Activated naive CD8-positive, alpha-beta T cell (primary cell): ENCODE measurements around the gene FAM20C.
"Not testable (repeated sequence)": the region's sequence is repeated elsewhere in the genome, so short reads cannot be mapped to it uniquely, and the experiment has no call there.

Experiments used
- H3K27ac Mint-ChIP-seq: one replicate; pipeline ENCODE4 v1.8.0; 2021; ENCODE audit warnings: mixed read lengths
- H3K27me3 Mint-ChIP-seq: one replicate; pipeline ENCODE4 v1.8.0; 2021; ENCODE audit warnings: mixed read lengths
- H3K36me3 Mint-ChIP-seq: one replicate; pipeline ENCODE4 v1.8.0; 2021; ENCODE audit warnings: mixed read lengths
- H3K4me1 Mint-ChIP-seq: one replicate; pipeline ENCODE4 v1.8.0; 2021; ENCODE audit warnings: low read depth, mixed read lengths
- H3K4me3 Mint-ChIP-seq: one replicate; pipeline ENCODE4 v1.8.0; 2021; ENCODE audit warnings: mild to moderate bottlenecking, mixed read lengths
- H3K9me3 Mint-ChIP-seq: one replicate; pipeline ENCODE4 v1.8.0; 2021; ENCODE audit warnings: low read depth, mixed read lengths

Gene FAM20C

GRCh38 chr7:261341-262250 is 69.2 kb downstream of the FAM20C start:
- H3K27ac Mint-ChIP-seq = no peak overlapping the region

DNA sequence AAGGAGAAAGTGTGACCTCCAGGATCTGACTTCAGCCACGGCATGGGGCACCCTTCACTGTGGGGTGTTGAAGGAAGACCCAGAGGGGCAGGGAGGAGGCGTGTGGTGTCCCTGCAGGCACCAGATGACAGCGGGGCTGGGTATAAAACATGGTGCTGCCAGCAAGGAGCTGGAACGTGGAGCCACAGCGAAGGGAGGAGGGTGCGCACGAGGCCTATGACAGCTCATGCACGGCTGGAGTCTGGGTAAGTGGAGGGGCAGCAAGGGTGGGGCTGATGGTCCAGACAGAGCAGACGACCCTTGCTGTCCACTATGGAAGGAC is 69.8 kb downstream of the FAM20C start:
- no peak overlapping the region for H3K4me3 Mint-ChIP-seq
- no peaks in the 10 kb centered on the region for H3K27me3 Mint-ChIP-seq

More at GRCh38 chr7:261341-262250, 69.2 kb downstream of the FAM20C start:
- no peaks in the 10 kb centered on the region for H3K9me3 Mint-ChIP-seq
- no peaks in the 10 kb centered on the region for H3K27me3 Mint-ChIP-seq
- no peaks in the 10 kb centered on the region for H3K4me1 Mint-ChIP-seq
- no peaks in the 10 kb centered on the region for H3K36me3 Mint-ChIP-seq
- no peak overlapping the region for H3K4me3 Mint-ChIP-seq

GRCh38 chr7:262631-263311 is 70.4 kb downstream of the FAM20C start:
- H3K36me3 Mint-ChIP-seq, H3K9me3 Mint-ChIP-seq, H3K27ac Mint-ChIP-seq, H3K4me1 Mint-ChIP-seq, H3K27me3 Mint-ChIP-seq, H3K4me3 Mint-ChIP-seq: not testable (repeated sequence)

More for the DNA sequence above, 69.8 kb downstream of the FAM20C start:
- Mint-ChIP-seq H3K36me3 (no peaks in the 10 kb centered on the region), H3K27ac (no peak overlapping the region), H3K4me1 (no peaks in the 10 kb centered on the region), H3K9me3 (no peaks in the 10 kb centered on the region)

GRCh38 chr7:263483-264351 is 71.3 kb downstream of the FAM20C start:
- H3K4me1 Mint-ChIP-seq, H3K27ac Mint-ChIP-seq, H3K36me3 Mint-ChIP-seq, H3K27me3 Mint-ChIP-seq, H3K9me3 Mint-ChIP-seq, H3K4me3 Mint-ChIP-seq: not testable (repeated sequence)

GRCh38 chr7:264541-265191 is 72.3 kb downstream of the FAM20C start:
- Mint-ChIP-seq H3K4me1 (no peaks in the 10 kb centered on the region), H3K27me3 (no peaks in the 10 kb centered on the region), H3K9me3 (no peaks in the 10 kb centered on the region), H3K36me3 (no peaks in the 10 kb centered on the region), H3K27ac (no peak overlapping the region), H3K4me3 (no peak overlapping the region)

GRCh38 chr7:265192-265997 is 73.0 kb downstream of the FAM20C start:
- Mint-ChIP-seq H3K4me1 (no peaks in the 10 kb centered on the region), H3K27me3 (no peaks in the 10 kb centered on the region), H3K4me3 (no peak overlapping the region), H3K27ac (no peak overlapping the region), H3K9me3 (no peaks in the 10 kb centered on the region), H3K36me3 (no peaks in the 10 kb centered on the region)

GRCh38 chr7:265998-266850 is 73.9 kb downstream of the FAM20C start:
- Mint-ChIP-seq H3K36me3 (no peaks in the 10 kb centered on the region), H3K9me3 (no peaks in the 10 kb centered on the region), H3K27ac (no peak overlapping the region), H3K27me3 (no peaks in the 10 kb centered on the region), H3K4me1 (no peaks in the 10 kb centered on the region), H3K4me3 (no peak overlapping the region)

- Mint-ChIP-seq H3K4me3 (no peak overlapping the region), H3K9me3 (no peaks in the 10 kb centered on the region), H3K4me1 (no peaks in the 10 kb centered on the region), H3K27ac (no peak overlapping the region), H3K27me3 (no peaks in the 10 kb centered on the region), H3K36me3 (no peaks in the 10 kb centered on the region)
These were observed 74.8 kb downstream of the FAM20C start for GRCh38 chr7:266851-267840.

DNA sequence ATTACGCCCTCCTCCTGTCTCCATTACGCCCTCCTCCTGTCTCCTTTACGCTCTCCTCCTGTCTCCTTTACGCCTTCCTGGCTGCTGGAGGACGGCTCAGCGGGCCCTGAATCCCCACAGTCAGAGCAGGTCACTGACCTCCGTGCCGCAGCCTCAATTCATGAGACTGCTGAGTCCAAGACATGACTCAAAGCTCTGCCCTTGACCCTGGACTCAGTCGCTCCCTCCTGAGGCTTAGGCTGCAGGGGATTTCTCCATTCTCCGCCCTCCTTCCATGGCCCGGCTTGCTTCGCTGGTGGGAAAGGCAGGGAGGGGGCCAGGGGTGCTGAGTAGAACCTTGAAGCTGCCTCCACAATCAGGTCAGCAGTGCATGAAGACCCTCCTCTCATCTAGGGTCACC is 76.6 kb downstream of the FAM20C start:
- no peak overlapping the region for H3K4me3 Mint-ChIP-seq
- no peaks in the 10 kb centered on the region for H3K4me1 Mint-ChIP-seq
- H3K9me3 Mint-ChIP-seq = peaks cover 8% of the 10 kb centered on the region
- H3K36me3 Mint-ChIP-seq = peaks cover 6% of the 10 kb centered on the region
- H3K27me3 Mint-ChIP-seq = no peaks in the 10 kb centered on the region
- H3K27ac Mint-ChIP-seq = no peak overlapping the region

- Mint-ChIP-seq H3K9me3 (peaks cover 8% of the 10 kb centered on the region), H3K36me3 (peaks cover 6% of the 10 kb centered on the region), H3K4me3 (no peak overlapping the region), H3K27ac (no peak overlapping the region), H3K27me3 (no peaks in the 10 kb centered on the region), H3K4me1 (no peaks in the 10 kb centered on the region)
These were observed 77.3 kb downstream of the FAM20C start for GRCh38 chr7:269721-270120.

DNA sequence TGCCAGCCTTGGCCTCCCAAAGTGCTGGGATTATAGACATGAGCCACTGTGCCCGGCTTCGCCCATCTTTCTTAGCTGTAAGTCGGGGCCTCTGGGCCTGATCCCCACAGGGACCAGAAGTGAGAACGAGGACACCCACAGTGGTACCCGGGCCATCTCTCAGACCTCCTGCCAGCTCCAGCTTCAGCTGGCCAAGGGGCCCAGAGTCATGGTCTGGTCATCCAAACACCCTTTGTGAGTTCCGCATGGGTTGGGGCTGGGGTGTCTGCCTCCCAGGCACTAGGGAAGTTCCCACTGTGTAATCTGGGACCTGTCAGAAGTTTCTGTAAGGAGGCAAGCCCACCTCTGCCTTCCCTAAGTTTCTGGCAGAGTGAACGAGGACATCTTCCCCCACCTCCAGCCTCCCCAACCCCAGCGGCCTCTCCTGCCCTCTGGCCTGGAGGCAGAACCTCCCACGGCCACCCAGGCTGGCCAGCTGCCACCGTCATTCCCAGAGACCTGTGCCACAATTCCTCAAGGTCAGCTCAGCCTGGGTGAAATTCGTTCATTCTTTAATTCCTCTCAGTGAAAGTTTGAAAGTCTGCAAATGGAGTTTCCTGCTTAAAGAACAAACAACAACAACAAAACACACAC is 78.1 kb downstream of the FAM20C start:
- Mint-ChIP-seq H3K4me1 (no peaks in the 10 kb centered on the region), H3K4me3 (no peak overlapping the region), H3K27ac (no peak overlapping the region), H3K36me3 (peaks cover 6% of the 10 kb centered on the region), H3K27me3 (no peaks in the 10 kb centered on the region), H3K9me3 (peaks cover 8% of the 10 kb centered on the region)
